ENCODE results near the gene KRTAP10-1. TPM values are rescaled to one million over a fixed set of nuclear protein-coding genes. Genes with fewer than 3 reads are reported as not detected.

KRTAP10-1 gene
- total and polyA plus RNA-seq, 2 of the 13 experiments (the other 11 are each of a cell fraction or from before 2014, with no cell fraction given): not detected

GRCh38 chr21:44552136-44552535, 12.1 kb upstream of the KRTAP10-1 start:
- peaks cover 0 to 5% of the 10 kb centered on the region in 2 experiments; a peak in 2 of 5 replicates for H3K27me3 ChIP-seq (ENCODE audit: control insufficient read depth in 1 of 2, insufficient read depth in 2 of 2, low read length in 2 of 2)
- no peak; the same call in 2 of the 3 replicates for ATAC-seq
- POLR2A ChIA-PET: no interaction called here

More at GRCh38 chr21:44552136-44552535, 12.1 kb upstream of the KRTAP10-1 start:
- Histone ChIP-seq H3K9ac (ENCODE audit: insufficient read depth, low read depth, low read length) (no peak overlapping the region), H4K20me1 (ENCODE audit: insufficient read depth, low read length) (no peaks in the 10 kb centered on the region), H3K9me3 (ENCODE audit: low read length) (no peaks in the 10 kb centered on the region), H3K4me1 (ENCODE audit: insufficient read depth, low read length) (no peaks in the 10 kb centered on the region; the same call in 1 of the 2 replicates), H3K36me3 (replicated peaks in 1 of 2; ENCODE audit: control insufficient read depth in 1 of 2, insufficient read depth in 2 of 2, low read length in 2 of 2) (no peaks in the 10 kb centered on the region), H3K79me2 (ENCODE audit: insufficient read depth, low read length) (no peaks in the 10 kb centered on the region), H2AFZ (ENCODE audit: low read length) (no peak overlapping the region), H3K4me2 (ENCODE audit: low read depth, low read length) (no peak overlapping the region), H3K4me3 (replicated peaks in 1 of 3; ENCODE audit: insufficient read depth in 1 of 3, low read depth in 2 of 3, low read length in 3 of 3) (no peak overlapping the region), H3K27ac (ENCODE audit: extremely low read length, insufficient read depth, low read length) (no peak overlapping the region)
- intact Hi-C loops (cut with micrococcal nuclease; ENCODE audit: unreplicated experiment): no loop called here
- DNase-seq (ENCODE audit: low spot score) (no peak), FAIRE-seq (no peak)
- 78% methylated on average over 5 of the region's 6 CpGs for WGBS (ENCODE audit: low lambda C conversion rate)
- TF ChIP-seq TARDBP (CRISPR knock-in tag; IDR thresholded peaks at IDR 0.05) (no peak), CENPX (CRISPR knock-in tag; IDR thresholded peaks at IDR 0.05) (no peak), MYPOP (CRISPR knock-in tag; IDR thresholded peaks at IDR 0.05) (no peak), MIER3 (CRISPR knock-in tag; IDR thresholded peaks at IDR 0.05; ENCODE audit: borderline replicate concordance) (no peak), ZNF576 (CRISPR knock-in tag; IDR thresholded peaks at IDR 0.05) (no peak), ZFP41 (CRISPR knock-in tag; IDR thresholded peaks at IDR 0.05; ENCODE audit: borderline replicate concordance) (no peak), KLF9 (CRISPR knock-in tag; IDR thresholded peaks at IDR 0.05; ENCODE audit: low read depth) (no peak), ZNF879 (CRISPR knock-in tag; IDR thresholded peaks at IDR 0.05) (no peak), ZNF407 (CRISPR knock-in tag; IDR thresholded peaks at IDR 0.05; ENCODE audit: not compliant biosample characterization) (no peak), SP140L (CRISPR knock-in tag; IDR thresholded peaks at IDR 0.05; ENCODE audit: borderline replicate concordance) (no peak), RFX5 (IDR thresholded peaks at IDR 0.05; ENCODE audit: low read depth, low read length) (no peak), MXD1 (CRISPR knock-in tag; IDR thresholded peaks at IDR 0.05) (no peak), ATF3 (CRISPR knock-in tag; IDR thresholded peaks at IDR 0.05) (no peak), MXD3 (CRISPR knock-in tag; IDR thresholded peaks at IDR 0.05) (no peak), ZNF607 (CRISPR knock-in tag; IDR thresholded peaks at IDR 0.05; ENCODE audit: borderline replicate concordance) (no peak)
- CTCF ChIA-PET (ENCODE audit: low intra/inter-chr PET ratio, low total read pairs): no interaction called here
- BruUV-seq (replicated peaks): no TSS peak
- in situ Hi-C loops (cut with HindIII; ENCODE audit: extremely low pct_ligation_motif_present, low pct_unique_long_range_greater_than_20kb): no loop called here

Data from HepG2 (cell line).